HG03521 (cell line): ENCODE data around the gene MAGI2.

ENCODE experiments used
- ATAC-seq: cut with Tn5 transposase; IDR thresholded peaks from one replicate; pipeline ENCODE4 v1.9.1; 2021; ENCODE audit warnings: mild to moderate bottlenecking, moderate library complexity; ENCODE audit not compliant: unreplicated experiment

Gene MAGI2

GRCh38 chr7:78172267-78172757 lies 1281.2 kb downstream of the MAGI2 start:
- no peak for ATAC-seq

- no peak for ATAC-seq
Measured at GRCh38 chr7:78171398-78171797, 1282.1 kb downstream of the MAGI2 start.

- no peak for ATAC-seq
Measured at GRCh38 chr7:78170815-78171214, 1282.7 kb downstream of the MAGI2 start.

- ATAC-seq: no peak
Measured at GRCh38 chr7:78169992-78170391, 1283.5 kb downstream of the MAGI2 start.

- no peak for ATAC-seq
Measured at GRCh38 chr7:78168865-78169264, 1284.6 kb downstream of the MAGI2 start.

GRCh38 chr7:78167860-78168259 lies 1285.6 kb downstream of the MAGI2 start:
- no peak for ATAC-seq

- no peak for ATAC-seq
Measured at GRCh38 chr7:78165854-78166253, 1287.6 kb downstream of the MAGI2 start.

GRCh38 chr7:78165454-78165853 lies 1288.0 kb downstream of the MAGI2 start:
- no peak for ATAC-seq

GRCh38 chr7:78164459-78164858 lies 1289.0 kb downstream of the MAGI2 start:
- ATAC-seq: no peak

GRCh38 chr7:78161781-78162180 lies 1291.7 kb downstream of the MAGI2 start:
- no peak for ATAC-seq

- ATAC-seq: no peak
Measured at GRCh38 chr7:78159545-78159944, 1293.9 kb downstream of the MAGI2 start.

- ATAC-seq: no peak
Measured at GRCh38 chr7:78153285-78153684, 1300.2 kb downstream of the MAGI2 start.

- ATAC-seq: no peak
Measured at GRCh38 chr7:78151229-78151628, 1302.2 kb downstream of the MAGI2 start.

- no peak for ATAC-seq
Measured at GRCh38 chr7:78149787-78150186, 1303.7 kb downstream of the MAGI2 start.

- ATAC-seq: no peak
Measured at GRCh38 chr7:78148166-78148894, 1305.1 kb downstream of the MAGI2 start.

- no peak for ATAC-seq
Measured at GRCh38 chr7:78146546-78146945, 1306.9 kb downstream of the MAGI2 start.

GRCh38 chr7:78143661-78144060 lies 1309.8 kb downstream of the MAGI2 start:
- no peak for ATAC-seq

GRCh38 chr7:78141522-78142281 lies 1311.8 kb downstream of the MAGI2 start:
- no peak for ATAC-seq

- no peak for ATAC-seq
Measured at GRCh38 chr7:78140109-78140508, 1313.4 kb downstream of the MAGI2 start.

- ATAC-seq: no peak
Measured at GRCh38 chr7:78139335-78139734, 1314.1 kb downstream of the MAGI2 start.

- no peak for ATAC-seq
Measured at GRCh38 chr7:78134774-78135173, 1318.7 kb downstream of the MAGI2 start.

GRCh38 chr7:78134256-78134655 lies 1319.2 kb downstream of the MAGI2 start:
- ATAC-seq: no peak
